Measurements from ENCODE around the gene TYK2.

The TYK2 gene

GRCh38 chr19:10332965-10333757, 47.2 kb downstream of the TYK2 start, which contains the start of gene RAVER1:
RAVER1 (minus strand) TSS chr19:10333529; CDS start chr19:10333507, 22 bp downstream.
- peak; percentile 90 to 96 for DNase-seq

GRCh38 chr19:10332158-10332964, 48.0 kb downstream of the TYK2 start:
- no peak for DNase-seq

- no peak for DNase-seq
These were observed 50.8 kb downstream of the TYK2 start for GRCh38 chr19:10329555-10329954.

GRCh38 chr19:10328558-10329429, 51.6 kb downstream of the TYK2 start:
- DNase-seq = no peak

- no peak for DNase-seq
These were observed 52.6 kb downstream of the TYK2 start for GRCh38 chr19:10327793-10328192.

DNA sequence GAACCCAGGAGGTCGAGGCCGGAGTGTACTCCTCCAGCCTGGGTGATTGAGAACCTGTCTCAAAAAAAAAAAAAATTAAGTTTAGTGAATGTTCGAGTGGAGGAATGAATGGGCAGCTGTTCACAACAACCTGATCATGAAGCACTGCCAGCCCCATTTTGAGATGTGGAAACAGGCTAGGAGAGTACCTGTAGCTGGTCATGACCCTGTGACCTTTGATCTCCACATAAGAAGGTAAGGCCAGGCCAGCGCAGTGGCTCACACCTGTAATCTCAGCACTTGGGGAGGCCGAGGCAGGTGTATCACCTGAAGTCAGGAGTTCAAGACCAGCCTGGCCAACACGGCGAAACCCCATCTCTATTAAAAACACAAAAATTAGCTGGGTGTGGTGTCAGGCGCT, 54.6 kb downstream of the TYK2 start:
- no peak for DNase-seq

GRCh38 chr19:10321874-10322835, 58.2 kb downstream of the TYK2 start:
- DNase-seq = no peak

GRCh38 chr19:10321417-10321797, 59.0 kb downstream of the TYK2 start:
- DNase-seq = no peak

GRCh38 chr19:10320602-10321416, 59.6 kb downstream of the TYK2 start:
- no peak for DNase-seq

GRCh38 chr19:10318807-10319682, 61.3 kb downstream of the TYK2 start:
- DNase-seq = no peak

GRCh38 chr19:10317857-10318462, 62.4 kb downstream of the TYK2 start:
- no peak for DNase-seq

DNA sequence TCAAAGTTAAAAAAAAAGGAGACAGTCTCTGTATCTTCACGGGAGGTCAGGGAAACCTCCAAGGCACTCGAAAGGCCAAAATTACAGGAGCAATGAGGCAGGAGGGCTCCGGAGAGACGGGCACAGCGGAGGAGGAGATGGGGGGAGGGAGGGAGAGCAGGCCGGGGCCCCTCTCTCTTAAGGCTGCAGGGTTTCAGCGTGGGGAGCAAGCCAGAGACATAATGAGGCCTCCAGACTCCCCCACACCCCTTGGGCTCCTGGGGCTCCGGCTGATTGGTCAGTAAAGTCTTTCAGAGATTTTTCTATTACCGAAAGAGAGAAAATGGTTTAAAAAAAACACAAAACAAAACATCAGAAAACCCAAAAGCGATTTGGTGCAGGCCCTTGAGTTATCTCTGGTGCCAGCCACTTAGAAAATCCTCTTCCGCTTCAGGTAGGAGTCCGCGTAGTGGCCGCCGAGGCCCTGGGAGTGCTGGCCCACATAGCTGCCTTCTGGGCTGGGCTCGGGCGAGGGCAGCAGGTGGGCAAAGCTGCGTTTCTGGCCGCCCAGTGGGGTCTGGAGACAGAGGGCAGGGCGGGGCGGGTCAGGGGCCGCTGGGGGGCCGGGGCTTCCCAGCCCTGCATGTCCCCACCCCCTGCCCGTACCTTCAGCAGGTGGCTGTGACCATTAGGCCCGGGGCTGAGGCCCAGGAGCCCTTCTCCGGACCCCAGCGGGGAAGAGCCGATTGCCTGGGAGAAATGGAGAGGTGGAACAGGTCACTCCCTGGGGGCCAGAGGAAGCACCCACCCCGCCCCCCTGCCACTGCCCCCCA, 63.1 kb downstream of the TYK2 start:
- DNase-seq = no peak

- no peak for DNase-seq
These were observed 63.9 kb downstream of the TYK2 start for GRCh38 chr19:10316229-10317044.

- peak; percentile 41 to 88 for DNase-seq
These were observed 64.8 kb downstream of the TYK2 start, which contains the start of gene FDX2 for GRCh38 chr19:10315335-10316214. FDX2 (minus strand) TSS chr19:10316015; CDS start chr19:10315996, 19 bp downstream.

DNA sequence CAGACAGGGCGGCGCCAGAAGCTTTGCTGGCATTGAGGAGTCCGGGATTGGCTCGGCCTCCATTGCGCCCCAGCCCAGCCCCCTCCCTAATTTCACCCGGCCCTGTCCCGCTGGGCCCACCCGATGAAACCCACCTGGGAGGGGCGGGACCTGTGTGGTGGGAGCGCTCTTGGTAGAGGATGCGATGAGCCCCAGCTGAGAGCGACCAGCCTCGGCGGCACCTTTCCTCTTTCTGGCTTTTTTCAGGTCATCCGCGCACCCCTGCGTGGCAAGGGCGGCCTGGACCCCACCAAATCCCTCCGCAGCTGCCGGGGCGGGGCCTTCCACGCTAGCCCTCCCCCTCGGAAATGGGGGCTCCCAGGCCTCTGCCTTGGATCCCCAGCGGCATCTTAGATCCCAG, 70.9 kb downstream of the TYK2 start, which contains the start of gene ZGLP1:
ZGLP1 (minus strand) TSS at position 393 of the 400 bp plus-strand sequence.
- no peak for DNase-seq

- no peak for DNase-seq
These were observed 74.0 kb downstream of the TYK2 start for GRCh38 chr19:10306327-10306726.

Measured in hippocampal formation (tissue), 2 donors.